HG03175 (cell line): ENCODE data around the gene DSC1.
"Not testable (repeated sequence)": the region's sequence is repeated elsewhere in the genome, so short reads cannot be mapped to it uniquely, and the experiment has no call there.

Source experiments
- ATAC-seq: cut with Tn5 transposase; IDR thresholded peaks from one replicate; pipeline ENCODE4 v1.9.1; 2021; ENCODE audit warnings: mild to moderate bottlenecking, moderate library complexity; ENCODE audit not compliant: unreplicated experiment

The DSC1 gene

GRCh38 chr18:31162825-31163435, at the start of gene DSC1:
TSS of gene DSC1 (minus strand) at chr18:31162856. CDS start at chr18:31162594, 262 bp downstream.
- no peak for ATAC-seq

GRCh38 chr18:31211047-31211446, 48.4 kb upstream of the DSC1 start:
- no peak for ATAC-seq

GRCh38 chr18:31209041-31209440, 46.4 kb upstream of the DSC1 start:
- no peak for ATAC-seq

GRCh38 chr18:31207391-31207790, 44.7 kb upstream of the DSC1 start:
- ATAC-seq, result no peak

GRCh38 chr18:31206787-31207381, 44.2 kb upstream of the DSC1 start:
- ATAC-seq, result peak; percentile 96

- ATAC-seq, result no peak
Measured at GRCh38 chr18:31206071-31206470, 43.4 kb upstream of the DSC1 start.

- no peak for ATAC-seq
Measured at GRCh38 chr18:31205273-31205672, 42.6 kb upstream of the DSC1 start.

GRCh38 chr18:31204833-31205232, 42.2 kb upstream of the DSC1 start:
- ATAC-seq, result no peak

- ATAC-seq, result no peak
Measured at GRCh38 chr18:31204166-31204565, 41.5 kb upstream of the DSC1 start.

GRCh38 chr18:31203794-31204148, 41.1 kb upstream of the DSC1 start:
- no peak for ATAC-seq

- no peak for ATAC-seq
Measured at GRCh38 chr18:31203096-31203793, 40.6 kb upstream of the DSC1 start.

- ATAC-seq, result no peak
Measured at GRCh38 chr18:31199190-31199769, 36.6 kb upstream of the DSC1 start.

GRCh38 chr18:31197676-31198075, 35.0 kb upstream of the DSC1 start:
- ATAC-seq, result no peak

- no peak for ATAC-seq
Measured at GRCh38 chr18:31195063-31195462, 32.4 kb upstream of the DSC1 start.

- ATAC-seq, result no peak
Measured at GRCh38 chr18:31192086-31192776, 29.6 kb upstream of the DSC1 start.

GRCh38 chr18:31190919-31191318, 28.3 kb upstream of the DSC1 start:
- no peak for ATAC-seq

- no peak for ATAC-seq
Measured at GRCh38 chr18:31189757-31190156, 27.1 kb upstream of the DSC1 start.

GRCh38 chr18:31185186-31185950, 22.7 kb upstream of the DSC1 start:
- ATAC-seq, result no peak

GRCh38 chr18:31183302-31183701, 20.6 kb upstream of the DSC1 start:
- ATAC-seq, result no peak

- not testable (repeated sequence) for ATAC-seq
Measured at GRCh38 chr18:31177369-31177768, 14.7 kb upstream of the DSC1 start.

GRCh38 chr18:31176531-31176930, 13.9 kb upstream of the DSC1 start:
- no peak for ATAC-seq
